ENCODE results near the gene AHCYL2.

Gene AHCYL2

DNA sequence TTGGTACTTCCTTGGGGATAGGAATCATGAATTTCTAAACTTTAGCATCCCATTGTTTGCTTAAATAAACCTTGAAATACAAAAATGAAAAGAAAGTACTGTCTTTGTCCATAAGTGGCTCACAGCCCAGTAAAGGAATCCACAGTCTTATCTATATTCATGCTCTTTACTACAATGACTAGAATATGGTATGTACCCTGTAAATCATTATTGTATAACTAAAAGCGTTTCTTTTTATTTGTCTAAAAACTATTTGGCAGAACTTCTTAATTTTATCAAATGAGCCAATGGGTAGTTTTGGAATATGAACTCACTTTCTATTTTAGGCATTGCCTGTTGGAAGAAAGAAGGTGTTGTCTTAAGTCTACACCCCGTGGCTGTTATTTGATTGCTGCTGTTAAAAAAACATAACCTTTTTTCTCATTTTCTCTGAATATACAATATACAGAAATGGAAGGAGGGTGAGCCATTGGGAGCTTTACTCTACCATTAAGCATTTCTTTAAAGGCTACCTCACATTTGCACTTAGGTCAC is 197.0 kb downstream of the AHCYL2 start:
- no peaks in the 10 kb centered on the region for H3K4me1 ChIP-seq (ENCODE audit: control insufficient read depth, insufficient read depth, low read length)
- H3K36me3 ChIP-seq (ENCODE audit: control insufficient read depth, insufficient read depth, low read length), result peaks cover 13% of the 10 kb centered on the region
- H3K27me3 ChIP-seq (ENCODE audit: control insufficient read depth, insufficient read depth, low read length), result no peaks in the 10 kb centered on the region
- H3K9ac ChIP-seq (ENCODE audit: low read length), result no peak overlapping the region
- no peak overlapping the region for H3K4me3 ChIP-seq (ENCODE audit: low read length)
- no peak overlapping the region for H3K27ac ChIP-seq (ENCODE audit: low read depth, low read length)

DNA sequence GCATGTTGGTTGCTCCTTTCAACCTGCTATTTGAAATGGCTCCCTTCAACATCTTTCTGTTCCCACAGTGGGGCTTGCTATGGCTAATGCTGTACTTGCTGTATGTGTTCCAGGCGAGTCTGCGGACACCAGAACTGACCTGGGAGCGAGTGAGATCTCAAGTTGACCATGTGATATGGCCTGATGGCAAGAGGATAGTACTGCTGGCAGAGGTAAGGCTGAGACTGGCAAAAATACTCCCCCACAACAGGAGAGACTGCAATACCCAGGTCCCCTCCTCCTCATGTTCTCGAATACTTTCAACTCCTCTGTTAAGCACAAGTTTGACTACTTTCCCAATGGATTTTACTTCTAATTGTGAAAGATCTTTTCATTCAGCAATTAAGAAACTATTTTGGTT is 197.9 kb downstream of the AHCYL2 start:
- H3K9ac ChIP-seq (ENCODE audit: low read length), result no peak overlapping the region

DNA sequence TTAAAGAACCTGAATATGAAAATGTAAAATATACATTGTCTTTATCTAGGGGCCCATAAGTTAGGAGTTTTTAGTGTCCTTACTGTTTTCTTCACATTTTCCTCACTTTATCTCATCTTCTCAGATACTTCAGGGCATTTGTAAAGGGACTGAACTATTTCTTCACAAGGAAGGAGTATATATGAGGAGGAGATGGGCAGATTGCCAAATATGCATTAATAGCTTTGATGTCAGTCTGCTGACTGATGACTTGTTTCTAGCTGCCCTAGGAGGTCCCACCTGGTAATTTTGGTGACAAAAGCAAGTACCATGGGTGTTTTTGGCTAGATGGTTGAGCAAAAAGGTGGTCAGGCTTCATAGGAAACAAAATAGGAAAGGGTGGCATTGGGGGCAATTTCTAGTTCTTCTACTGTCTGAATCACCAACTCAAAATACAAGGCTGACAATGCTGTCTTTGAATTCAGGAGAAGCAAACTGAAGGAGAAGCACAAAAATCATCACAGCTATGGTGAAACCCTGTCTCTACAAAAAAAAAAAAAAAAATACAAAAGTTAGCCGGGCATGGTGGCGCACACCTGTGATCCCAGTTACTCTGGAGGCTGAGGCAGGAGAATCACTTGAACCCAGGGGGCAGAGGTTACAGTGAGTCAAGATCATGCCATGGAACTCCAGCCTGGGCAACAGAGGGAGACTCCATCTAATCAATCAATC is 199.0 kb downstream of the AHCYL2 start:
- Histone ChIP-seq H3K9ac (ENCODE audit: low read length) (no peak overlapping the region), H3K36me3 (ENCODE audit: control insufficient read depth, insufficient read depth, low read length) (peaks cover 13% of the 10 kb centered on the region), H3K4me3 (ENCODE audit: low read length) (no peak overlapping the region), H3K4me1 (ENCODE audit: control insufficient read depth, insufficient read depth, low read length) (no peaks in the 10 kb centered on the region), H3K27me3 (ENCODE audit: control insufficient read depth, insufficient read depth, low read length) (no peaks in the 10 kb centered on the region), H3K27ac (ENCODE audit: low read depth, low read length) (no peak overlapping the region)

More for the DNA sequence above, 197.9 kb downstream of the AHCYL2 start:
- Histone ChIP-seq H3K4me3 (ENCODE audit: low read length) (no peak overlapping the region), H3K36me3 (ENCODE audit: control insufficient read depth, insufficient read depth, low read length) (peaks cover 13% of the 10 kb centered on the region), H3K27ac (ENCODE audit: low read depth, low read length) (no peak overlapping the region), H3K4me1 (ENCODE audit: control insufficient read depth, insufficient read depth, low read length) (no peaks in the 10 kb centered on the region), H3K27me3 (ENCODE audit: control insufficient read depth, insufficient read depth, low read length) (no peaks in the 10 kb centered on the region)

DNA sequence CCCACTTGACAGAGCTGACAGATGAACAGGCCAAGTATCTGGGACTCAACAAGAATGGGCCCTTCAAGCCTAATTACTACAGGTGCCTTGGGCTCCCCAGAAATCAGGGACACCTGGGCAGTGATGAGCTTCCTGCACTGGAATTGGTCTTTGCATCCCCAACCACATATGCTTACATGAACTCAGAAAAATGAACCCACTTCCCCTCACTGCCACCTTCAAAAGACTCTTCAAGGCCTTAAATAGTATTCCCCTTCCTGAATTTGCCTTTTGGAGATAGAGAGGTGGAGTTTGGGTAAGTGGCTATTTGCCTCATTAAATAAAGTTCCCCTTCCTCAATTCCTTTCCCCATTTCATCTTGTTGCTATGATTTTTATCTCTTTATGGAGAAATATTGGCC is 201.7 kb downstream of the AHCYL2 start:
- Histone ChIP-seq H3K4me1 (ENCODE audit: control insufficient read depth, insufficient read depth, low read length) (no peaks in the 10 kb centered on the region), H3K27me3 (ENCODE audit: control insufficient read depth, insufficient read depth, low read length) (no peaks in the 10 kb centered on the region), H3K9ac (ENCODE audit: low read length) (no peak overlapping the region), H3K36me3 (ENCODE audit: control insufficient read depth, insufficient read depth, low read length) (peaks cover 11% of the 10 kb centered on the region), H3K4me3 (ENCODE audit: low read length) (no peak overlapping the region), H3K27ac (ENCODE audit: low read depth, low read length) (no peak overlapping the region)

DNA sequence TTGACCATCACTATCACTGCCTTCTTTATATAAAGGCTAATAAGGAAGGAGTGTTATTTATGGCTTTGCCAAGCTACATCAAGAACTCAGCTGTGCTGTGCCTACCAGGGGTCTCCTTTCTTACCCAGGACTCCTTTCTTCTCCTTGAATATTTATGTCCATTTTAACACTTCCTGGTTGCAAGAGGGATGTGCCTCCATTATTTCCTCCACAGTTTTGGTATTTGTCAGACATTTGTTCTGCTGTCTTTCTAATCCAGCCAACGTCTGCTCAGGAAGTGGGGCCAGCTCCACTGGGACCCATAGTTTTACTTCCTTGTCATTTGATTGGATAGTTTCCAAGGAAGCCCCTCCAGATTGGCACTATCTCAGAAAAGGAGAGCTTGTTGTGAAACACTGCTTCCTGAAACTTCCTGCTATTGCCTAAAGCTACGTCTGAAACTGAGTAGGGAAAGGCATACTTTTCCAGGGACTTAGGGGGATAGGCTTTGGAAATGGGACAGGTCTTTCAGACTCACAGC is 202.8 kb downstream of the AHCYL2 start:
- H3K4me1 ChIP-seq (ENCODE audit: control insufficient read depth, insufficient read depth, low read length), result no peaks in the 10 kb centered on the region
- no peak overlapping the region for H3K27ac ChIP-seq (ENCODE audit: low read depth, low read length)
- H3K27me3 ChIP-seq (ENCODE audit: control insufficient read depth, insufficient read depth, low read length), result no peaks in the 10 kb centered on the region
- no peak overlapping the region for H3K4me3 ChIP-seq (ENCODE audit: low read length)
- no peak overlapping the region for H3K9ac ChIP-seq (ENCODE audit: low read length)
- peaks cover 8% of the 10 kb centered on the region for H3K36me3 ChIP-seq (ENCODE audit: control insufficient read depth, insufficient read depth, low read length)

DNA sequence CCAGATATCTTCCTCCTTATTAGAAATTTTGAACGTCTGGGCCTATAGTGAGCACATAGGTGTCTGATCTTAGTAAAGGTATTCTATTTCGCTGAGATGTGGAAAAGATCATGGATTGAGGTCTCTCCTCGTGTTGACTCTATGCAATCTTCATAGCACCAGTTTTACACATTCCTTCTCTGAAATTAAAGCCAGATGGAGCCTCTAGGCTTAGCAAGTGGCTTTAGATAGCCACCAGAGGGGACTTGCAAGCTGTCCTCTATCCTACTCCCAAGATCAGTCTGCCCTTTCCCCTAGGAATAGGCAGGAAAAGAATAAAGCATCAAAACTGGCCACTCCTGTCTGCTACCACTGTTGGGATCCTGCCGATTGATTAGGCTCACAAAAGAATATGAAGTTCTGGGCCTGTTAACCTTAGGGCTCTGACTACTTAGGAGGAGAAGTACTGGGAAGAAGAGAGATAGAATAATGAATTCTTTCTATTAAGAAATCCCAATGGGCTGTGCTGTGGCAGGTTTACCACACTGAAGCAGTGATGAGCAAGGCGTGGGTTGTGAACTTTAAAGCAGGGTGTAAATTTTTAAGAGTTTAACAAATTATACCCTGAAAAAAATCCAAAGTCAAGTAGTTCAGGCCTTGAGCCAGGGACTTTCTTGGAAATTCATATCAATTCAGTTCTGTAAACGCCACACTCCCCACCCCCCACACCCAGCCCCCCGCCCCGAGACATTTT is 207.2 kb downstream of the AHCYL2 start:
- Histone ChIP-seq H3K27me3 (ENCODE audit: control insufficient read depth, insufficient read depth, low read length) (peaks cover 9% of the 10 kb centered on the region), H3K27ac (ENCODE audit: low read depth, low read length) (no peak overlapping the region), H3K4me1 (ENCODE audit: control insufficient read depth, insufficient read depth, low read length) (no peaks in the 10 kb centered on the region), H3K36me3 (ENCODE audit: control insufficient read depth, insufficient read depth, low read length) (no peaks in the 10 kb centered on the region), H3K9ac (ENCODE audit: low read length) (no peak overlapping the region), H3K4me3 (ENCODE audit: low read length) (no peak overlapping the region)

DNA sequence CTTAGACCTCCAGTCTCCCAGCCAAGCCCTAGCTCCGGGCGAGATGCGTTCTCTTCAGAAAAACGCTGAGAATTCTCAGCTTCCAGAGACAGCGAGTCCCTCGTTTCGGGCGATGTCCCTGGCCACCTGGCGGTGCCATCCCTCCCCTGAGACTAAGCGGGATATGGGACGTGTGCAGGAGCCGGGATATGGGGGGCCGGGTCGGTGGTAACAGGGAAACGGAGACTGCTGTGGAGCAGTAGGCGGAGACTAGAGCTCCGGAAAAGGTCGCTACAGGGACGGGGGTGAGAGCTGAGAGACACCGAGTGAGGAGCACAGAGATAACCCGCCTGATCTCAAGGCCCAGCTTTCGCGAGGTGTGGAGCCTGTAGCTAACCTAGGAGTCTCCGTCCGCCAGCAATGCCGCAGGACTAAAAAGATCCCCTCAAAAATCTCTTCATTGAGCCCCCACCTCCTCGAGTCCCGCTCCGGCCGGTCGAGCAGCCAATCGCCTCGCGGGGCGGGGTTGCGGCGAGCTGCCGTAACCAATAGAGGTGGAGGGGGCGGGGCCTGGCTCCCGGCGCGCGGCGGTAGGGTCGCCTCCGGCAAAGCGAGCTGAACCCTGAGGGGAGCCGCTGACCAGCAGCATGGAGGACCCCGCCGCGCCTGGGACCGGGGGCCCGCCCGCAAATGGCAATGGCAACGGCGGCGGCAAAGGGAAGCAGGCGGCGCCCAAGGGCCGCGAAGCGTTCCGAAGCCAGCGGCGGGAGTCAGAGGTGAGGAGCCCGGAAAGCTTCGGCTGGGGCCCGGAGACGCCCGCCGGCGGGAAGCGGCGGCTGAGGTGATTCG is 209.2 kb downstream of the AHCYL2 start, which contains the start of gene STRIP2:
TSS of gene STRIP2 (plus strand) at position 586 of the 828 bp plus-strand sequence. CDS start at position 627, 41 bp downstream.
- Histone ChIP-seq H3K4me3 (ENCODE audit: low read length) (peak within 1 kb of the TSS; percentile 82), H3K27ac (ENCODE audit: low read depth, low read length) (no peak within 1 kb of the TSS), H3K36me3 (ENCODE audit: control insufficient read depth, insufficient read depth, low read length) (no peaks in the 10 kb centered on the region), H3K27me3 (ENCODE audit: control insufficient read depth, insufficient read depth, low read length) (peaks cover 9% of the 10 kb centered on the region), H3K4me1 (ENCODE audit: control insufficient read depth, insufficient read depth, low read length) (no peaks in the 10 kb centered on the region), H3K9ac (ENCODE audit: low read length) (peak within 1 kb of the TSS; percentile 3)

DNA sequence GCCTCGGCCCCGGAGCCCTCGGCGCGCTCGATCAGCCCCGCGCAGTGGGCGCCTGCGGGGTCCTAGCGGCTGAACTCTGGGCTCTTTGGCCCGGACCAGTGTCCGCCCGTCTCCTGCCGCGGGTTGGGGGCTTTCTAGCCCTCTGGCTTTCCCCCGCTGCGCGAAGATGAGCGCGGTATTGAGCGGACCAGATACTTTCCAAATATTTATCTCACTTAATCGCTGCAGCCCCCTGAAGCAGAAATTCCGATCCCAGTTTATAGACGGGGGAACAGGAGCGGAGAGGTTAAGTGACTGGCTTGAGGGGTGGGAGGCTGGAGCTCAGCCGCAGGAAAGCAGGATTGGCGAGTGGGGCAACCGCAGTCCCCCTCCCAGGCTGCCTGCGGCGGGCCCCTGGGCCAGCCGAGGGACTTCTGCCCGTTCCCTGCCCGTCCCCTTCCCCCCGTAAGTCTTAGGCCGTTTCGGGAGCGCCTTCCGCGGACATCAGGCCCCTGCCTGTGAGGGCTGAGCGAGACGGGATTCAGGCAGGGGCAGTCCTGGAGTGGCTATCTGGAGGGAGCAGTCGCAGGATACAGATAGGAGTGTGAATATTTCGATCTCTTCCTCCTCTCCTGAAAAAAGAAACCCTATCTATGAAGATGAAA is 210.0 kb downstream of the AHCYL2 start:
- Histone ChIP-seq H3K27me3 (ENCODE audit: control insufficient read depth, insufficient read depth, low read length) (peaks cover 9% of the 10 kb centered on the region), H3K27ac (ENCODE audit: low read depth, low read length) (no peak overlapping the region), H3K4me1 (ENCODE audit: control insufficient read depth, insufficient read depth, low read length) (no peaks in the 10 kb centered on the region), H3K4me3 (ENCODE audit: low read length) (peak overlapping the region; percentile 82), H3K9ac (ENCODE audit: low read length) (peak overlapping the region; percentile 3), H3K36me3 (ENCODE audit: control insufficient read depth, insufficient read depth, low read length) (no peaks in the 10 kb centered on the region)

DNA sequence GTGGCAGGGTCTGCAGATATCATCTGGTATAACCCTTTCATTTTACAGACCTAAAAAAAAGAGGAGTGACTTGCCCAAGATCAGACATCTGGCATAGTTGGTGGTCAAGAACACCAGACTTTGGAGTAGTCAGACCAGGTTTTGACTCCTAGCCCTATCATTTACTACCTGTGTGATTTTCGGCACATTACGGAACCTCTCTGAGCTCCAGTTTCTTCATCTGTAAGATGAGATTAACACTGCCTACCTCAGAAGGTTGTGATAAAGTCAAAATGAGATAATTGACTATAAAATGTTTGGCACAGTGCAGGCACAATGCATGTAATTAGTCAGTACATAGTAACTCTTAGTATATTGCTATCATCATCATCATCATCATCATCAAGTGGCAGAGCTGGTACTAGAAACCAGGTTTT is 210.6 kb downstream of the AHCYL2 start:
- Histone ChIP-seq H3K4me1 (ENCODE audit: control insufficient read depth, insufficient read depth, low read length) (no peaks in the 10 kb centered on the region), H3K27ac (ENCODE audit: low read depth, low read length) (no peak overlapping the region), H3K27me3 (ENCODE audit: control insufficient read depth, insufficient read depth, low read length) (peaks cover 9% of the 10 kb centered on the region), H3K9ac (ENCODE audit: low read length) (no peak overlapping the region), H3K4me3 (ENCODE audit: low read length) (peak overlapping the region; percentile 82), H3K36me3 (ENCODE audit: control insufficient read depth, insufficient read depth, low read length) (no peaks in the 10 kb centered on the region)

DNA sequence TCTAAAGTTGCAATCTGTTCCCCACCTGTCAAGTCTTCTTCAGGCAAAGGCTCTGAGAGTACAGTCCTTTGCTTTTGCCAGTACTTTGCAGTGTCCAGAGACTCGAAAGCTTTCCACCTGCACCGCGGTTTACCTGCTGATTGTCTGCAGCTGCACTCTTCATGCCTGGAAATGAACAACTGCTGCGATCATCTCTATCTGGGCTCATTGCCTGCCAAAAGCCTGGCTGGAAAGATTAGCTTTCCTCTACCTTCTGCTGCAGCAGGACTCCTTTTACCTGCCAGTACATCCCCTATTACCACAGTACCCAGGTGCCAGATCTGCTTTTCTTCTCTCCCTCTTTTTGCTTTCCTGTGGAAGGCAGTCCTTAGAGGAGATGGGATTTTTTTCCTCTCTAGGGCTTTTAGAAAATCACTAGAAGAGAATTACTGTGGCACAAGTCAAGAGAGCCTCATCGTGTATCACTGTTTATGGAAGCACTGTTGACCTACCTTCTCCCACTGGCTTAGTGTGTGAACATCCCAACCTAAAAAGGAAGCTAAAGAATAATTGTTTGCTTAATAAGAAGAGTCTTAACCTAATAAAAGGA is 211.6 kb downstream of the AHCYL2 start:
- H3K4me1 ChIP-seq (ENCODE audit: control insufficient read depth, insufficient read depth, low read length), result no peaks in the 10 kb centered on the region
- no peak overlapping the region for H3K9ac ChIP-seq (ENCODE audit: low read length)
- no peaks in the 10 kb centered on the region for H3K36me3 ChIP-seq (ENCODE audit: control insufficient read depth, insufficient read depth, low read length)
- peaks cover 9% of the 10 kb centered on the region for H3K27me3 ChIP-seq (ENCODE audit: control insufficient read depth, insufficient read depth, low read length)
- H3K27ac ChIP-seq (ENCODE audit: low read depth, low read length), result no peak overlapping the region
- H3K4me3 ChIP-seq (ENCODE audit: low read length), result no peak overlapping the region

DNA sequence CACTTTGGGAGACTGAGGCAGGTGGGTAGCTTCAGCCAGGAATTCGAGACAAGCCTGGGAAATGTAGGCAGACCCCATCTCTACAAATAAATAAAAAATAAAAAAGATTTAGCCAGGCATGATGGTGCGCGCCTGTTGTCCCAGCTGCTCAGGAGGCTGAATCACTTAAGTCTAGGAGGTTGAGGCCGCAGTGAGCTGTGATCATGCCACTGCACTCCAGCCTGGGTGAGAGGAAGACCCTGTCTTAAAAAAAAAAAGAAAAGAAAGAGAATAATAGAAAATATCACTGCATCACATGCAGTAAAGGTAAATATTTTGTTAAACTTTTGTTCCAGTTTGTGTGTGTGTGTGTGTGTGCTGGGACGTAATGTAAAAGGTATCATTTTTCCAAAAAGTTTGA is 212.4 kb downstream of the AHCYL2 start:
- Histone ChIP-seq H3K27me3 (ENCODE audit: control insufficient read depth, insufficient read depth, low read length) (peaks cover 9% of the 10 kb centered on the region), H3K4me1 (ENCODE audit: control insufficient read depth, insufficient read depth, low read length) (no peaks in the 10 kb centered on the region), H3K27ac (ENCODE audit: low read depth, low read length) (no peak overlapping the region), H3K4me3 (ENCODE audit: low read length) (no peak overlapping the region), H3K36me3 (ENCODE audit: control insufficient read depth, insufficient read depth, low read length) (no peaks in the 10 kb centered on the region), H3K9ac (ENCODE audit: low read length) (no peak overlapping the region)

All from rectal smooth muscle tissue (tissue), 1 donor.